K562 (cell line): Measurements from ENCODE around the gene MAGED1. TPM values are rescaled to one million over a fixed set of nuclear protein-coding genes. Genes with fewer than 3 reads are reported as not detected.

Source experiments
- ATAC-seq: fragments of 200-7000 bp; cut with Tn5 transposase; 3 replicates; pipeline ENCODE4 v1.9.1; 2020; ENCODE audit warnings: moderate library complexity
- BruUV-seq: library from RNA; stranded (reverse); fragments of 400-500 nt; replicated peaks from 2 replicates; lab custom pipeline; 2021; lab: Mats Ljungman, UMichigan
- CTCF ChIA-PET: fragments of 300-600 bp; formaldehyde crosslinking; extraction: SDS; loops from one replicate; lab custom pipeline; 2021; ENCODE audit warnings: low intra/inter-chr PET ratio; lab: Yijun Ruan, JAX
- POLR2A ChIA-PET: fragments of 300-600, 350-650 bp; sonication (Branson Sonifier 250); formaldehyde crosslinking; extraction: SDS; loops from one replicate; lab custom pipeline; 2021; ENCODE audit warnings: antibody characterized with exemption, inconsistent platforms; lab: Yijun Ruan, JAX
- DNase-seq, 4 experiments: peaks; one replicate each; pipeline versions ENCODE4 v3.0.0 to v3.0.0-alpha.2; 2011 to 2018; ENCODE audit warnings: low spot score in 3 of 4, mixed read lengths in 3 of 4; ENCODE audit errors: extremely low read depth in 1 of 4
- FAIRE-seq: peaks from 2 replicates; lab custom pipeline; 2011; peaks lifted over from hg19 to GRCh38; lab: Jason Lieb, UNC
- H2AFZ ChIP-seq: 2 replicates; pipeline ENCODE4 v1.6.0; 2011; ENCODE audit warnings: low read depth, low read length, control low read depth, inconsistent platforms
- H3K27ac ChIP-seq: fragments of 200-600 bp; 3 replicates; pipeline ENCODE4 v1.8.0; 2011; ENCODE audit warnings: low read depth, mild to moderate bottlenecking, control low read depth, inconsistent platforms, low read length, moderate library complexity, mixed read lengths; ENCODE audit errors: extremely low read depth
- H3K27me3 ChIP-seq, 2 experiments: fragments of 300-600 bp in 1 of 2; 2 replicates in 1 of 2; 3 replicates in 1 of 2; pipeline versions ENCODE4 v1.6.0 to v1.8.0; 2011; ENCODE audit warnings: inconsistent platforms in 2 of 2, low read length in 2 of 2, mild to moderate bottlenecking in 1 of 2, mixed read lengths in 1 of 2, moderate library complexity in 1 of 2; ENCODE audit not compliant: control insufficient read depth in 2 of 2, insufficient read depth in 2 of 2
- H3K36me3 ChIP-seq: fragments of 300-600 bp; 3 replicates; pipeline ENCODE4 v1.8.0; 2011; ENCODE audit warnings: mild to moderate bottlenecking, low read length, inconsistent platforms; ENCODE audit not compliant: control insufficient read depth, insufficient read depth
- H3K4me1 ChIP-seq, 2 experiments: fragments of 200-600 bp in 1 of 2; replicated peaks in 1 of 2; 2 replicates in 1 of 2; 3 replicates in 1 of 2; pipeline versions ENCODE4 v1.5.1 to v1.8.0; 2011; ENCODE audit warnings: inconsistent platforms in 2 of 2, low read length in 2 of 2, mild to moderate bottlenecking in 1 of 2, mixed read lengths in 1 of 2, moderate library complexity in 1 of 2; ENCODE audit not compliant: control insufficient read depth in 2 of 2, insufficient read depth in 2 of 2
- H3K4me2 ChIP-seq: 2 replicates; pipeline ENCODE4 v1.6.1; 2011; ENCODE audit warnings: low read length, control low read depth, inconsistent platforms, mixed read lengths; ENCODE audit not compliant: insufficient read depth
- H3K4me3 ChIP-seq: fragments of 200-600 bp; sonication (generic), shearing (Covaris generic); 2 replicates; pipeline ENCODE4 v1.5.1; 2016; ENCODE audit warnings: control low read depth, inconsistent platforms
- H3K79me2 ChIP-seq: fragments of 200-600 bp; 3 replicates; pipeline ENCODE4 v1.8.0; 2011; ENCODE audit warnings: low read length, inconsistent platforms; ENCODE audit not compliant: control insufficient read depth, insufficient read depth
- H3K9ac ChIP-seq, 2 experiments: 2 replicates each; pipeline versions ENCODE4 v1.6.0 to v1.6.1; 2011; ENCODE audit warnings: low read depth in 2 of 2, low read length in 2 of 2, control low read depth in 1 of 2, inconsistent platforms in 1 of 2, mild to moderate bottlenecking in 1 of 2, mixed read lengths in 1 of 2; ENCODE audit not compliant: insufficient read depth in 1 of 2
- H3K9me1 ChIP-seq: one replicate; pipeline ENCODE4 v1.6.0; 2011; ENCODE audit warnings: inconsistent platforms, mild to moderate bottlenecking, low read length, moderate library complexity; ENCODE audit not compliant: control insufficient read depth, insufficient read depth
- H3K9me3 ChIP-seq: replicated peaks from 2 replicates; pipeline ENCODE4 v1.5.1; 2011; ENCODE audit warnings: low read depth, low read length, inconsistent platforms; ENCODE audit not compliant: control insufficient read depth, insufficient read depth
- H4K20me1 ChIP-seq: replicated peaks from 2 replicates; pipeline ENCODE4 v1.6.1; 2011; ENCODE audit warnings: low read length, inconsistent platforms, mixed read lengths; ENCODE audit not compliant: control insufficient read depth, insufficient read depth
- CCAR2 ChIP-seq: fragments of 200-400 bp; formaldehyde crosslinking; IDR thresholded peaks from 2 replicates; pipeline ENCODE4 v1.6.1; 2017; ENCODE audit warnings: mild to moderate bottlenecking, low read depth, low read length
- CHAMP1 ChIP-seq: fragments of 450-650 bp; IDR thresholded peaks from 2 replicates; pipeline ENCODE4 v1.6.1; 2016; ENCODE audit warnings: mild to moderate bottlenecking
- ELF4 ChIP-seq: fragments of 450-650 bp; formaldehyde crosslinking; IDR thresholded peaks from 2 replicates; pipeline ENCODE4 v1.4.0; 2022; ENCODE audit warnings: missing genetic modification characterization
- HNRNPLL ChIP-seq: fragments of 200-400 bp; formaldehyde crosslinking; IDR thresholded peaks from 2 replicates; pipeline ENCODE4 v1.6.1; 2017; ENCODE audit warnings: low read length, low read depth, mild to moderate bottlenecking; ENCODE audit not compliant: poor library complexity, severe bottlenecking
- IFI16 ChIP-seq: fragments of 250-450 bp; sonication (Bioruptor Pico); IDR thresholded peaks from 2 replicates; pipeline ENCODE4 v2.1.2; 2022; ENCODE audit warnings: mild to moderate bottlenecking, inconsistent platforms
- ILK ChIP-seq: fragments of 450-650 bp; IDR thresholded peaks from 2 replicates; pipeline ENCODE4 v1.6.1; 2016; ENCODE audit warnings: missing genetic modification characterization, low read depth, mild to moderate bottlenecking, missing compliant biosample characterization, moderate library complexity, borderline replicate concordance
- MNT ChIP-seq, 2 experiments: fragments of 450-650 bp; conservative IDR thresholded peaks; 2 replicates each; pipeline ENCODE4 v1.6.1; 2017; ENCODE audit warnings: mild to moderate bottlenecking in 2 of 2, moderate library complexity in 2 of 2
- MTA3 ChIP-seq: fragments of 450-650 bp; formaldehyde crosslinking; IDR thresholded peaks from 2 replicates; pipeline ENCODE4 v1.6.1; 2017; ENCODE audit warnings: mild to moderate bottlenecking, borderline replicate concordance
- NR2C1 ChIP-seq, 2 experiments: fragments of 450-650 bp; IDR thresholded peaks; 2 replicates each; pipeline ENCODE4 v1.6.1; 2017; ENCODE audit warnings: mild to moderate bottlenecking in 2 of 2, antibody characterized with exemption in 1 of 2, inconsistent platforms in 1 of 2, missing compliant biosample characterization in 1 of 2, missing genetic modification characterization in 1 of 2
- SMAD4 ChIP-seq: fragments of 250-450 bp; sonication (Bioruptor Pico); conservative IDR thresholded peaks from 2 replicates; pipeline ENCODE4 v1.8.0; 2021; ENCODE audit warnings: inconsistent platforms, mild to moderate bottlenecking, moderate library complexity
- TAF7 ChIP-seq: fragments of 450-650 bp; IDR thresholded peaks from 2 replicates; pipeline ENCODE4 v1.6.1; 2016; ENCODE audit warnings: missing genetic modification characterization, missing compliant biosample characterization
- YBX1 ChIP-seq: fragments of 450-650 bp; IDR thresholded peaks from 2 replicates; pipeline ENCODE4 v1.7.1; 2016; ENCODE audit warnings: mild to moderate bottlenecking
- ZFP36 ChIP-seq: fragments of 150-350 bp; IDR thresholded peaks from 2 replicates; pipeline ENCODE4 v1.6.1; 2018; ENCODE audit warnings: low read length, low read depth; ENCODE audit not compliant: partially characterized antibody
- ZFPM2 ChIP-seq: fragments of 250-450 bp; sonication (Bioruptor Pico); IDR thresholded peaks from 2 replicates; pipeline ENCODE4 v1.5.1; 2022; ENCODE audit warnings: mild to moderate bottlenecking
- ZNF639 ChIP-seq, 2 experiments: fragments of 200-800 bp in 1 of 2; sonication (Bioruptor generic) in 1 of 2; sonication (generic) in 1 of 2; formaldehyde crosslinking in 1 of 2; IDR thresholded peaks in 1 of 2; conservative IDR thresholded peaks in 1 of 2; 2 replicates each; pipeline versions ENCODE4 v1.5.0 to v1.6.1; 2016 to 2020; ENCODE audit warnings: missing compliant biosample characterization in 1 of 2, missing genetic modification characterization in 1 of 2, missing genetic modification reagents in 1 of 2
- ZNF699 ChIP-seq: fragments of 250-450 bp; sonication (Bioruptor Pico); IDR thresholded peaks from 2 replicates; pipeline ENCODE4 v1.8.0; 2021; ENCODE audit warnings: mild to moderate bottlenecking, moderate library complexity; ENCODE audit not compliant: insufficient replicate concordance
- ZNF764 ChIP-seq: fragments of 250-450 bp; sonication (Bioruptor Pico); IDR thresholded peaks from 2 replicates; pipeline ENCODE4 v1.4.0; 2020; ENCODE audit warnings: low read depth, mild to moderate bottlenecking, moderate library complexity
- WGBS: fragments of 100-300 bp; shearing (Covaris generic); methylation state at CpG from one replicate; pipeline ENCODE4 v1.1.6; 2016; ENCODE audit warnings: low coverage, mixed read lengths; ENCODE audit not compliant: insufficient coverage; ENCODE audit errors: missing lambda C conversion rate; 5-methylcytosine and 5-hydroxymethylcytosine counted together
- in situ Hi-C: fragments of 300-500 bp; cut with MboI; formaldehyde crosslinking; loops from 4 replicates; pipeline ENCODE4 v1.15.0; 2018; ENCODE audit warnings: inconsistent platforms, mixed read lengths
- intact Hi-C: fragments of 100-400 bp; cut with micrococcal nuclease; formaldehyde crosslinking; loops from 2 replicates; pipeline ENCODE4 v1.14.2; 2022
- polyA plus RNA-seq, 8 experiments: library from polyadenylated mRNA; depleted of rRNA in 4 of 8; stranded (reverse) in 5 of 8; unstranded in 3 of 8; fragments of >200 nt; fragmentation: Nextera tagmentation in 2 of 8; fragmentation: Illumina TruSeq in 1 of 8; extraction: Ambion mirVana in 2 of 8; extraction: Trizol in 1 of 8; gene quantifications; 2 replicates each; pipeline versions ENCODE4 v1.2.1 to v1.2.3, GENCODE V29; 2011 to 2014; ENCODE audit warnings: inconsistent platforms in 1 of 8, missing spikeins in 1 of 8
- total RNA-seq, 7 experiments: library from RNA; depleted of rRNA in 6 of 7; stranded (reverse); fragments of >200 nt in 6 of 7; fragmentation: Illumina TruSeq in 2 of 7; extraction: Trizol in 2 of 7; gene quantifications; 2 replicates each; pipeline versions ENCODE4 v1.2.1 to v1.2.3, GENCODE V29; 2011 to 2021; ENCODE audit warnings: low replicate concordance in 1 of 7

The MAGED1 gene
- total and polyA plus RNA-seq, 9 of the 15 experiments (the other 6 are each of a cell fraction or from before 2014, with no cell fraction given), result 5.7 to 41.2 (median 12.7) TPM

- ChIA-PET POLR2A (interaction anchor here (1.0 kb wide), 1 partner anchor 181 kb away, joined by 3 read pairs; no protein-coding TSS in a partner anchor), CTCF (no interaction called here)
- FAIRE-seq (no peak), ATAC-seq (no peak), DNase-seq (no peak)
- no peaks in the 10 kb centered on the region for H3K79me2 ChIP-seq
- no peaks in the 10 kb centered on the region for H3K36me3 ChIP-seq
- 43% methylated on average over 3 of the region's 5 CpGs for WGBS
- H3K27ac ChIP-seq, result no peak overlapping the region
- no peak overlapping the region for H3K4me2 ChIP-seq
- no peaks in the 10 kb centered on the region for H3K9me1 ChIP-seq
- TF ChIP-seq SMAD4 (CRISPR knock-in tag) (no peak), IFI16 (no peak), CCAR2 (no peak), TAF7 (no peak), MNT (conservative IDR thresholded peaks at IDR 0.05) (no peak), ZNF639 (CRISPR knock-in tag; conservative IDR thresholded peaks at IDR 0.05 in 1 of 2, IDR thresholded peaks at IDR 0.05 in 1 of 2) (no peak), ZNF764 (CRISPR knock-in tag) (no peak), YBX1 (no peak), HNRNPLL (no peak), ILK (tag) (no peak), MTA3 (no peak), ZFPM2 (CRISPR knock-in tag) (no peak), NR2C1 (IDR thresholded peaks at IDR 0.05) (no peak), NR2C1 (tag; IDR thresholded peaks at IDR 0.05) (no peak), ELF4 (CRISPR knock-in tag) (no peak), ZNF699 (CRISPR knock-in tag) (no peak), ZFP36 (no peak), CHAMP1 (no peak)
- no peak overlapping the region for H3K4me3 ChIP-seq
- no TSS peak for BruUV-seq
- no peak overlapping the region for H2AFZ ChIP-seq
- H3K27me3 ChIP-seq, result no peaks in the 10 kb centered on the region
- in situ Hi-C loops, result no loop called here
- H3K4me1 ChIP-seq, result no peaks in the 10 kb centered on the region
- no peaks in the 10 kb centered on the region for H3K9me3 ChIP-seq
- intact Hi-C loops, result no loop called here
- no peak overlapping the region for H3K9ac ChIP-seq
- H4K20me1 ChIP-seq, result no peaks in the 10 kb centered on the region
Observed at GRCh38 chrX:51902510-51903050, 9.2 kb downstream of the MAGED1 start.
